SU-DHL-6 (cell line): ENCODE measurements around the gene CASP9.

Source experiments
- H2AFZ ChIP-seq: fragments of 200-600 bp; sonication (generic); 2 replicates; pipeline ENCODE4 v1.6.1; 2014; ENCODE audit warnings: low read depth, mild to moderate bottlenecking, moderate library complexity, mixed read lengths, antibody characterized with exemption, low read length; ENCODE audit not compliant: severe bottlenecking
- H3F3A ChIP-seq: fragments of 200-600 bp; shearing (Covaris generic); 2 replicates; pipeline ENCODE4 v1.6.0; 2016; ENCODE audit warnings: antibody characterized with exemption, mild to moderate bottlenecking; ENCODE audit not compliant: insufficient read depth
- H3K27ac ChIP-seq: fragments of 200-600 bp; sonication (generic); 2 replicates; pipeline ENCODE4 v1.5.1; 2016; ENCODE audit warnings: low read depth, mild to moderate bottlenecking, low read length, moderate library complexity, mixed read lengths
- H3K27me3 ChIP-seq: fragments of 200-600 bp; sonication (generic), shearing (Covaris generic); 2 replicates; pipeline ENCODE4 v1.6.0; 2014; ENCODE audit warnings: mild to moderate bottlenecking, low read length
- H3K36me3 ChIP-seq: fragments of 200-600 bp; sonication (generic); 2 replicates; pipeline ENCODE4 v1.6.1; 2014; ENCODE audit warnings: mild to moderate bottlenecking, low read length, mixed read lengths
- H3K4me2 ChIP-seq: fragments of 300-600, 200-600 bp; shearing (Covaris generic), sonication (generic); 2 replicates; pipeline ENCODE4 v1.6.0; 2014; ENCODE audit warnings: low read length, low read depth, mild to moderate bottlenecking; ENCODE audit not compliant: poor library complexity, severe bottlenecking
- H3K4me3 ChIP-seq: fragments of 200-600 bp; sonication (generic); 2 replicates; pipeline ENCODE4 v1.5.1; 2014; ENCODE audit warnings: antibody characterized with exemption, low read length, mild to moderate bottlenecking, mixed read lengths; ENCODE audit not compliant: insufficient read depth, poor library complexity, severe bottlenecking
- H3K79me2 ChIP-seq: fragments of 200-600 bp; sonication (generic); 2 replicates; pipeline ENCODE4 v1.6.1; 2014; ENCODE audit warnings: mild to moderate bottlenecking, low read length, moderate library complexity; ENCODE audit not compliant: insufficient read depth
- H3K9ac ChIP-seq: fragments of 200-600 bp; sonication (generic); 2 replicates; pipeline ENCODE4 v1.7.0; 2014; ENCODE audit warnings: mild to moderate bottlenecking, low read length
- H3K9me2 ChIP-seq: fragments of 200-600 bp; sonication (generic); replicated peaks from 2 replicates; pipeline ENCODE4 v1.6.1; 2014; ENCODE audit warnings: low read length; ENCODE audit not compliant: insufficient read depth
- H3K9me3 ChIP-seq: fragments of 200-600 bp; sonication (generic); 2 replicates; pipeline ENCODE4 v1.6.1; 2014; ENCODE audit warnings: low read length, mixed read lengths; ENCODE audit not compliant: insufficient read depth
- H4K20me1 ChIP-seq: fragments of 200-600 bp; sonication (generic); 2 replicates; pipeline ENCODE4 v1.6.1; 2014; ENCODE audit warnings: low read depth, mild to moderate bottlenecking, antibody characterized with exemption, low read length, moderate library complexity, mixed read lengths
- EZH2phosphoT487 ChIP-seq: fragments of 200-600 bp; sonication (generic), shearing (Covaris generic); conservative IDR thresholded peaks from 2 replicates; pipeline ENCODE4 v1.6.1; 2018; ENCODE audit warnings: mild to moderate bottlenecking, antibody characterized with exemption, low read length, moderate library complexity, mixed read lengths
- TF ChIP-seq, protein P1 (sequence below): fragments of 200-600 bp; sonication (generic); IDR thresholded peaks from one replicate; pipeline ENCODE4 v1.5.1; 2017; ENCODE audit warnings: antibody characterized with exemption, mild to moderate bottlenecking, low read length, moderate library complexity; ENCODE audit not compliant: insufficient read depth, poor library complexity, severe bottlenecking

CASP9 gene

DNA sequence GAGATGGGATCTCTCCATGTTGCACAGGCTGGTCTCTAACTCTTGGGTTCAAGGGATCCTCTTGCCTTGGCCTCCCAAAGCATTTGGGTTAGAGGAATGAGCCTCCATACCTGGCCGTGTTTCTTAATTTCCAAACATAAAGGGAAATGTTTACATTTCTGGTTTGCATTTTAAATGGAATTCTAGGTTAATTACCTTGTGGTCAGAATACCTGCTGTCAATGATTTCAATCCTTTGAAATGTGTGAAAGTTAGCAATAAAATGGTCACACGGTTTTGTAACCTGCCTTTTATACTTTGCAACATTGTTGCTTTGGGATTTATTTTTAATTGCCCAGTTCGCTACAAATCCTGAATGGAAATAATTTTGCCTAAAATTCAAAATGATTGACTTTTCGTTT, 34.5 kb upstream of the CASP9 start:
- Histone ChIP-seq H3K27ac (no peak overlapping the region), H3K4me2 (no peak overlapping the region), H3K79me2 (no peaks in the 10 kb centered on the region), H3K9me2 (no peaks in the 10 kb centered on the region), H3K9me3 (no peaks in the 10 kb centered on the region), H3K27me3 (no peaks in the 10 kb centered on the region), H3F3A (0 out of 2 replicates have a peak, but pooled peaks cover 3% of the 10 kb centered on the region), H3K4me3 (no peak overlapping the region), H3K36me3 (0 out of 2 replicates have a peak, but pooled peaks cover 2% of the 10 kb centered on the region), H3K9ac (no peak overlapping the region), H4K20me1 (no peaks in the 10 kb centered on the region), H2AFZ (no peak overlapping the region)
- TF ChIP-seq, protein P1, sequence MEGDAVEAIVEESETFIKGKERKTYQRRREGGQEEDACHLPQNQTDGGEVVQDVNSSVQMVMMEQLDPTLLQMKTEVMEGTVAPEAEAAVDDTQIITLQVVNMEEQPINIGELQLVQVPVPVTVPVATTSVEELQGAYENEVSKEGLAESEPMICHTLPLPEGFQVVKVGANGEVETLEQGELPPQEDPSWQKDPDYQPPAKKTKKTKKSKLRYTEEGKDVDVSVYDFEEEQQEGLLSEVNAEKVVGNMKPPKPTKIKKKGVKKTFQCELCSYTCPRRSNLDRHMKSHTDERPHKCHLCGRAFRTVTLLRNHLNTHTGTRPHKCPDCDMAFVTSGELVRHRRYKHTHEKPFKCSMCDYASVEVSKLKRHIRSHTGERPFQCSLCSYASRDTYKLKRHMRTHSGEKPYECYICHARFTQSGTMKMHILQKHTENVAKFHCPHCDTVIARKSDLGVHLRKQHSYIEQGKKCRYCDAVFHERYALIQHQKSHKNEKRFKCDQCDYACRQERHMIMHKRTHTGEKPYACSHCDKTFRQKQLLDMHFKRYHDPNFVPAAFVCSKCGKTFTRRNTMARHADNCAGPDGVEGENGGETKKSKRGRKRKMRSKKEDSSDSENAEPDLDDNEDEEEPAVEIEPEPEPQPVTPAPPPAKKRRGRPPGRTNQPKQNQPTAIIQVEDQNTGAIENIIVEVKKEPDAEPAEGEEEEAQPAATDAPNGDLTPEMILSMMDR, result no peak
- no peak for TF ChIP-seq EZH2phosphoT487

DNA sequence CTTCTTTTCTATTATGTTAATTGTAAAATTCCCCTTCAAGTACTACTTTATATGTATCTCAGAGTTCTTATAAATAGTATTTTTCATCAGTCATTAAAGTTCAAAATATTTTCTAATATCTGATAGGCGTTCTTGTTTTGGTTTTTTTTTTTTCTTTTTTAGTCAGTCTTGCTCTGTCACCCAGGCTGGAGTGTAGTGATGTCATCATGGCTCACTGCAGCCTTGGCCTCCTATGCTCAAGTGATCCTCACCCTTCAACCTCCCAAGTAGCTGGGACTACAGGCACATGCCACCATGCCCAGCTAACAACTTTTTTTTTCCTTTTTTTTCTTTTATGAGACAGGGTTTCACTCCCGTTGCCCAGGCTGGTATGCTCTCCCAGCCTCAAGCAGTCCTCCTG, 33.6 kb upstream of the CASP9 start:
- Histone ChIP-seq H3K4me2 (no peak overlapping the region), H3K9me3 (no peaks in the 10 kb centered on the region), H2AFZ (no peak overlapping the region), H3K79me2 (no peaks in the 10 kb centered on the region), H3K27ac (no peak overlapping the region), H3K27me3 (no peaks in the 10 kb centered on the region), H3K9ac (no peak overlapping the region), H3K4me3 (no peak overlapping the region), H3K9me2 (no peaks in the 10 kb centered on the region), H4K20me1 (no peaks in the 10 kb centered on the region), H3F3A (0 out of 2 replicates have a peak, but pooled peaks cover 3% of the 10 kb centered on the region), H3K36me3 (0 out of 2 replicates have a peak, but pooled peaks cover 2% of the 10 kb centered on the region)
- TF ChIP-seq, protein P1, result no peak
- TF ChIP-seq EZH2phosphoT487, result no peak

DNA sequence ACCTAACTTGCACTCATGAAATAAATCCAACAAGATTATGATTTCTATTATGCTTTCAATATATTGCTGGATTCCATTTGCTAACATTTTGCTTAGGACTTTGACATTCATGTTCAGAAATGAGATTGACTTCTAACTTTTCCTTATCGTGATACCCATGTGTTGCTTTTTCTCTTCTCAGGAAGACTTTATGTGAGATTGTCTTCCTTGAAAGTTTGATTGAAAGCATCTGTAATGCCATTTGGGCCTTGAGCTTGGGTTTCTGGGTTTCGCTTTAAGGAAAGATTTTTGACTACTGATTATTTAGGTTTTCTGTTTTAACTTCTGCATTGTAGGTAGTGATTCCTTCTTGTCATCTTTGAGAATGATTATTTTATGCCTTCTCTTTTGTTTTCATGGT, 33.0 kb upstream of the CASP9 start:
- Histone ChIP-seq H3K4me2 (no peak overlapping the region), H3K9ac (no peak overlapping the region), H4K20me1 (no peaks in the 10 kb centered on the region), H3K27me3 (no peaks in the 10 kb centered on the region), H2AFZ (no peak overlapping the region), H3K79me2 (no peaks in the 10 kb centered on the region), H3K36me3 (0 out of 2 replicates have a peak, but pooled peaks cover 2% of the 10 kb centered on the region), H3K9me3 (no peaks in the 10 kb centered on the region), H3K9me2 (no peaks in the 10 kb centered on the region), H3K27ac (no peak overlapping the region), H3K4me3 (no peak overlapping the region), H3F3A (0 out of 2 replicates have a peak, but pooled peaks cover 3% of the 10 kb centered on the region)
- no peak for TF ChIP-seq EZH2phosphoT487
- TF ChIP-seq, protein P1, result no peak
